HCT116 (cell line): ENCODE measurements around the gene GOSR1. TPM values are rescaled to one million over a fixed set of nuclear protein-coding genes. Genes with fewer than 3 reads are reported as not detected.
"Not testable (repeated sequence)": the region's sequence is repeated elsewhere in the genome, so short reads cannot be mapped to it uniquely, and the experiment has no call there.

ENCODE experiments used
- ATAC-seq: fragments of 200-7000 bp; cut with Tn5 transposase; 2 replicates; pipeline ENCODE4 v1.9.1; 2020; ENCODE audit warnings: mild to moderate bottlenecking, moderate library complexity
- BruUV-seq: library from RNA; stranded (reverse); fragments of 400-500 nt; replicated peaks from 2 replicates; lab custom pipeline; 2021; lab: Mats Ljungman, UMichigan
- CTCF ChIA-PET: fragments of 300-600 bp; sonication (Branson Sonifier 250); formaldehyde crosslinking; loops from one replicate; lab custom pipeline; 2021; ENCODE audit warnings: antibody characterized with exemption; lab: Charles Lee
- POLR2A ChIA-PET: fragments of 300-600, 350-600 bp; sonication (Branson Sonifier 250); formaldehyde crosslinking; loops from one replicate; lab custom pipeline; 2021; ENCODE audit warnings: antibody characterized with exemption; lab: Charles Lee
- RAD21 ChIA-PET, 2 experiments: fragments of 300-600 bp; sonication (Branson Sonifier 250); formaldehyde crosslinking; loops; one replicate each; lab custom pipeline; 2023; ENCODE audit warnings: low total read pairs in 2 of 2; ENCODE audit not compliant: uncharacterized antibody in 2 of 2, unreplicated experiment in 2 of 2, low non-redundant PET in 1 of 2; lab: Charles Lee
- DNase-seq: peaks from one replicate; pipeline ENCODE4 v3.0.0-alpha.2; 2010; ENCODE audit warnings: low read depth, low spot score
- H2AFZ ChIP-seq: fragments of 200-600 bp; shearing (Covaris generic), sonication (generic); 2 replicates; pipeline ENCODE4 v1.6.1; 2017; ENCODE audit warnings: low read depth, mixed run types, mixed read lengths, antibody characterized with exemption, low read length; ENCODE audit not compliant: poor library complexity, severe bottlenecking
- H3K27ac ChIP-seq: 2 replicates; pipeline ENCODE4 v1.5.1; 2012; ENCODE audit warnings: low read depth, low read length
- H3K27me3 ChIP-seq: fragments of 200-600 bp; sonication (generic); 2 replicates; pipeline ENCODE4 v1.6.1; 2016; ENCODE audit warnings: mixed run types, low read length, mixed read lengths; ENCODE audit not compliant: insufficient read depth
- H3K36me3 ChIP-seq, 2 experiments: fragments of 200-500 bp in 1 of 2; fragments of 200-600 bp in 1 of 2; sonication (Bioruptor generic) in 1 of 2; sonication (generic) in 1 of 2; 2 replicates each; pipeline versions ENCODE4 v1.5.1 to v1.6.1; 2014 to 2016; ENCODE audit warnings: low read length in 2 of 2, inconsistent platforms in 1 of 2, mixed read lengths in 1 of 2, mixed run types in 1 of 2; ENCODE audit not compliant: insufficient read depth in 2 of 2, control insufficient read depth in 1 of 2
- H3K4me1 ChIP-seq, 2 experiments: fragments of 200-600 bp in 1 of 2; sonication (generic) in 1 of 2; 2 replicates each; pipeline versions ENCODE4 v1.5.1 to v1.6.1; 2012 to 2017; ENCODE audit warnings: low read length in 2 of 2, inconsistent platforms in 1 of 2, mild to moderate bottlenecking in 1 of 2, mixed read lengths in 1 of 2, mixed run types in 1 of 2, moderate library complexity in 1 of 2; ENCODE audit not compliant: insufficient read depth in 2 of 2, control insufficient read depth in 1 of 2
- H3K4me2 ChIP-seq: fragments of 200-600 bp; sonication (generic); 2 replicates; pipeline ENCODE4 v1.6.1; 2017; ENCODE audit warnings: mixed run types, low read length, mixed read lengths
- H3K4me3 ChIP-seq, 2 experiments: fragments of 200-600 bp in 1 of 2; sonication (generic) in 1 of 2; replicated peaks in 1 of 2; 2 replicates each; pipeline ENCODE4 v1.5.1; 2011 to 2016; ENCODE audit warnings: low read length in 2 of 2, control low read depth in 1 of 2, low read depth in 1 of 2, mild to moderate bottlenecking in 1 of 2, mixed read lengths in 1 of 2, mixed run types in 1 of 2
- H3K79me2 ChIP-seq: fragments of 200-600 bp; sonication (generic); 2 replicates; pipeline ENCODE4 v1.6.1; 2017; ENCODE audit warnings: mild to moderate bottlenecking, mixed run types, low read length, moderate library complexity, mixed read lengths; ENCODE audit not compliant: insufficient read depth
- H3K9ac ChIP-seq: fragments of 200-600 bp; sonication (generic); 2 replicates; pipeline ENCODE4 v1.6.1; 2016; ENCODE audit warnings: low read length, mixed read lengths
- H3K9me2 ChIP-seq: fragments of 200-600 bp; sonication (generic), shearing (Covaris generic); 2 replicates; pipeline ENCODE4 v1.6.1; 2017; ENCODE audit warnings: mixed run types, mild to moderate bottlenecking, moderate library complexity; ENCODE audit not compliant: insufficient read depth
- H3K9me3 ChIP-seq, 2 experiments: fragments of 200-500 bp in 1 of 2; fragments of 200-600 bp in 1 of 2; sonication (Bioruptor generic) in 1 of 2; sonication (generic) in 1 of 2; 2 replicates each; pipeline ENCODE4 v1.6.1; 2014 to 2017; ENCODE audit warnings: low read length in 2 of 2, mixed read lengths in 2 of 2, inconsistent platforms in 1 of 2, low read depth in 1 of 2, mild to moderate bottlenecking in 1 of 2, mixed run types in 1 of 2, moderate library complexity in 1 of 2; ENCODE audit not compliant: control insufficient read depth in 1 of 2, insufficient read depth in 1 of 2
- H4K20me1 ChIP-seq: fragments of 200-600 bp; sonication (generic), shearing (Covaris generic); 2 replicates; pipeline ENCODE4 v1.6.1; 2017; ENCODE audit warnings: mixed run types, mild to moderate bottlenecking, moderate library complexity; ENCODE audit not compliant: insufficient read depth
- CBX3 ChIP-seq: IDR thresholded peaks from 2 replicates; pipeline ENCODE4 v1.6.1; 2012; ENCODE audit warnings: low read depth
- CEBPB ChIP-seq: IDR thresholded peaks from 2 replicates; pipeline ENCODE4 v1.6.1; 2012; ENCODE audit warnings: low read depth
- CTCF ChIP-seq, 3 experiments: fragments of 200-600 bp in 1 of 3; sonication (generic) in 1 of 3; IDR thresholded peaks in 2 of 3; conservative IDR thresholded peaks in 1 of 3; 2 replicates each; pipeline ENCODE4 v1.5.1; 2012 to 2017; ENCODE audit warnings: low read depth in 2 of 3, low read length in 2 of 3, antibody characterized with exemption in 1 of 3, borderline replicate concordance in 1 of 3, control low read depth in 1 of 3, mild to moderate bottlenecking in 1 of 3, mixed read lengths in 1 of 3, mixed run types in 1 of 3, moderate library complexity in 1 of 3; ENCODE audit not compliant: insufficient read depth in 1 of 3
- EGR1 ChIP-seq: IDR thresholded peaks from 2 replicates; pipeline ENCODE4 v1.6.1; 2012; ENCODE audit warnings: low read depth
- ELF1 ChIP-seq: IDR thresholded peaks from 2 replicates; pipeline ENCODE4 v1.6.1; 2012; ENCODE audit warnings: low read depth, borderline replicate concordance
- EZH2 ChIP-seq: fragments of 200-600 bp; sonication (generic); IDR thresholded peaks from 2 replicates; pipeline ENCODE4 v1.6.1; 2017; ENCODE audit warnings: antibody characterized with exemption, mixed run types
- FOSL1 ChIP-seq: IDR thresholded peaks from 2 replicates; pipeline ENCODE4 v1.6.1; 2012; ENCODE audit warnings: low read depth
- JUND ChIP-seq: IDR thresholded peaks from 2 replicates; pipeline ENCODE4 v1.6.1; 2012
- POLR2AphosphoS5 ChIP-seq: IDR thresholded peaks from 2 replicates; pipeline ENCODE4 v1.6.1; 2011; ENCODE audit warnings: mild to moderate bottlenecking, low read depth, low read length, moderate library complexity
- SRF ChIP-seq: IDR thresholded peaks from 2 replicates; pipeline ENCODE4 v1.6.1; 2012; ENCODE audit warnings: low read depth
- TCF7L2 ChIP-seq: IDR thresholded peaks from 2 replicates; pipeline ENCODE4 v1.7.0; 2011; ENCODE audit warnings: borderline replicate concordance, inconsistent platforms; ENCODE audit not compliant: insufficient read depth, insufficient read length; ENCODE audit errors: extremely low read depth
- YY1 ChIP-seq: IDR thresholded peaks from 2 replicates; pipeline ENCODE4 v1.6.1; 2011; ENCODE audit warnings: low read length, low read depth, moderate library complexity, mild to moderate bottlenecking; ENCODE audit not compliant: insufficient replicate concordance; ENCODE audit errors: extremely low read depth
- ZFX ChIP-seq: fragments of 450-650 bp; IDR thresholded peaks from 2 replicates; pipeline ENCODE4 v1.6.1; 2017
- intact Hi-C: fragments of 100-400 bp; cut with micrococcal nuclease; formaldehyde crosslinking; loops from 2 replicates; pipeline ENCODE4 v1.10.0; 2022
- total RNA-seq: library from RNA; stranded (reverse); gene quantifications from one replicate; pipeline ENCODE4 v1.2.1, GENCODE V29; 2021; ENCODE audit not compliant: unreplicated experiment
- TF ChIP-seq, protein P1 (sequence below): IDR thresholded peaks from 2 replicates; pipeline ENCODE4 v1.6.1; 2012
- TF ChIP-seq, protein P2 (sequence below): IDR thresholded peaks from 2 replicates; pipeline ENCODE4 v1.6.1; 2012; ENCODE audit warnings: low read depth

Gene GOSR1
- total RNA-seq, 1 experiment from 2014 or later, result 48.8 TPM

DNA sequence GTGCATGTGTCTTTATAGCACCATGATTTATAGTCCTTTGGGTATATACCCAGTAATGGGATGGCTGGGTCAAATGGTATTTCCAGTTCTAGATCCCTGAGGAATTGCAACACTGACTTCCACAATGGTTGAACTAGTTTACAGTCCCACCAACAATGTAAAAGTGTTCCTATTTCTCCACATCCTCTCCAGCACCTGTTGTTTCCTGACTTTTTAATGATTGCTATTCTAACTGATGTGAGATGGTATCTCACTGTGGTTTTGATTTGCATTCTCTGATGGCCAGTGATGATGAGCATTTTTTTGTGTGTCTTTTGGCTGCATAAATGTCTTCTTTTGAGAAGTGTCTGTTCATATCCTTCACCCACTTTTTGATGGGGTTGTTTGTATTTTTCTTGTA is 30.6 kb upstream of the GOSR1 start:
- intact Hi-C loops, H2AFZ ChIP-seq, H3K4me3 ChIP-seq, DNase-seq, POLR2A ChIA-PET, H3K27ac ChIP-seq, H3K4me1 ChIP-seq, H3K9me2 ChIP-seq, H3K27me3 ChIP-seq, H3K36me3 ChIP-seq, H3K79me2 ChIP-seq, RAD21 ChIA-PET, H4K20me1 ChIP-seq, ATAC-seq, H3K9me3 ChIP-seq, CTCF ChIA-PET, H3K9ac ChIP-seq, BruUV-seq, H3K4me2 ChIP-seq: not testable (repeated sequence)

GRCh38 chr17:30449480-30449879 is 27.7 kb upstream of the GOSR1 start:
- Histone ChIP-seq H3K9ac (no peak overlapping the region), H3K4me1 (no peaks in the 10 kb centered on the region; a peak in 1 of 4 replicates), H3K9me2 (no peaks in the 10 kb centered on the region), H2AFZ (no peak overlapping the region), H3K9me3 (no peaks in the 10 kb centered on the region), H3K27me3 (no peaks in the 10 kb centered on the region), H4K20me1 (no peaks in the 10 kb centered on the region), H3K4me3 (no peak overlapping the region), H3K79me2 (no peaks in the 10 kb centered on the region), H3K4me2 (no peak overlapping the region), H3K27ac (no peak overlapping the region), H3K36me3 (no peaks in the 10 kb centered on the region; a peak in 1 of 4 replicates)
- ChIA-PET POLR2A (no interaction called here), RAD21 (no interaction called here), CTCF (no interaction called here)
- intact Hi-C loops, result no loop called here
- no peak for ATAC-seq
- BruUV-seq, result no TSS peak
- no peak for DNase-seq
- TF ChIP-seq EZH2 (no peak), CTCF (IDR thresholded peaks at IDR 0.05 in 2 of 3, conservative IDR thresholded peaks at IDR 0.05 in 1 of 3; ENCODE audit: borderline replicate concordance in 1 of 3, insufficient read depth in 1 of 3, low read depth in 2 of 3, low read length in 2 of 3) (no peak), POLR2AphosphoS5 (no peak), ELF1 (no peak), EGR1 (no peak), JUND (no peak), FOSL1 (no peak), ZFX (no peak), SRF (no peak), YY1 (no peak), TCF7L2 (no peak), CBX3 (no peak), CEBPB (no peak)
- TF ChIP-seq, protein P1, sequence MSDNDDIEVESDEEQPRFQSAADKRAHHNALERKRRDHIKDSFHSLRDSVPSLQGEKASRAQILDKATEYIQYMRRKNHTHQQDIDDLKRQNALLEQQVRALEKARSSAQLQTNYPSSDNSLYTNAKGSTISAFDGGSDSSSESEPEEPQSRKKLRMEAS, result no peak
- TF ChIP-seq, protein P2, sequence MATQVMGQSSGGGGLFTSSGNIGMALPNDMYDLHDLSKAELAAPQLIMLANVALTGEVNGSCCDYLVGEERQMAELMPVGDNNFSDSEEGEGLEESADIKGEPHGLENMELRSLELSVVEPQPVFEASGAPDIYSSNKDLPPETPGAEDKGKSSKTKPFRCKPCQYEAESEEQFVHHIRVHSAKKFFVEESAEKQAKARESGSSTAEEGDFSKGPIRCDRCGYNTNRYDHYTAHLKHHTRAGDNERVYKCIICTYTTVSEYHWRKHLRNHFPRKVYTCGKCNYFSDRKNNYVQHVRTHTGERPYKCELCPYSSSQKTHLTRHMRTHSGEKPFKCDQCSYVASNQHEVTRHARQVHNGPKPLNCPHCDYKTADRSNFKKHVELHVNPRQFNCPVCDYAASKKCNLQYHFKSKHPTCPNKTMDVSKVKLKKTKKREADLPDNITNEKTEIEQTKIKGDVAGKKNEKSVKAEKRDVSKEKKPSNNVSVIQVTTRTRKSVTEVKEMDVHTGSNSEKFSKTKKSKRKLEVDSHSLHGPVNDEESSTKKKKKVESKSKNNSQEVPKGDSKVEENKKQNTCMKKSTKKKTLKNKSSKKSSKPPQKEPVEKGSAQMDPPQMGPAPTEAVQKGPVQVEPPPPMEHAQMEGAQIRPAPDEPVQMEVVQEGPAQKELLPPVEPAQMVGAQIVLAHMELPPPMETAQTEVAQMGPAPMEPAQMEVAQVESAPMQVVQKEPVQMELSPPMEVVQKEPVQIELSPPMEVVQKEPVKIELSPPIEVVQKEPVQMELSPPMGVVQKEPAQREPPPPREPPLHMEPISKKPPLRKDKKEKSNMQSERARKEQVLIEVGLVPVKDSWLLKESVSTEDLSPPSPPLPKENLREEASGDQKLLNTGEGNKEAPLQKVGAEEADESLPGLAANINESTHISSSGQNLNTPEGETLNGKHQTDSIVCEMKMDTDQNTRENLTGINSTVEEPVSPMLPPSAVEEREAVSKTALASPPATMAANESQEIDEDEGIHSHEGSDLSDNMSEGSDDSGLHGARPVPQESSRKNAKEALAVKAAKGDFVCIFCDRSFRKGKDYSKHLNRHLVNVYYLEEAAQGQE, result no peak
